CD14-positive monocyte (primary cell): ENCODE data around the gene SYT7. TPM values are rescaled to one million over a fixed set of nuclear protein-coding genes. Genes with fewer than 3 reads are reported as not detected.

Experiments used
- DNase-seq, 3 donors: peaks; one replicate each; pipeline ENCODE4 v3.0.0-alpha.2; 2011 to 2022
- H2AFZ ChIP-seq: 2 replicates; pipeline ENCODE4 v1.6.0; 2012; ENCODE audit warnings: mild to moderate bottlenecking, low read depth, low read length, inconsistent platforms; ENCODE audit not compliant: insufficient read depth, poor library complexity, severe bottlenecking
- H3K27ac ChIP-seq, 2 donors: 1 replicate in 1 of 2; 2 replicates in 1 of 2; pipeline ENCODE4 v1.5.1; 2012 to 2013; ENCODE audit warnings: low read length in 2 of 2, control low read depth in 1 of 2, inconsistent platforms in 1 of 2, low read depth in 1 of 2, mild to moderate bottlenecking in 1 of 2
- H3K27me3 ChIP-seq, 2 donors: one replicate each; pipeline versions ENCODE4 v1.6.0 to v1.6.1; 2011 to 2013; ENCODE audit warnings: low read length in 2 of 2; ENCODE audit not compliant: control insufficient read depth in 2 of 2, insufficient read depth in 2 of 2
- H3K36me3 ChIP-seq, 2 donors: replicated peaks in 1 of 2; 1 replicate in 1 of 2; 2 replicates in 1 of 2; pipeline versions ENCODE4 v1.5.1 to v1.6.1; 2012 to 2013; ENCODE audit warnings: low read length in 2 of 2, control low read depth in 1 of 2, inconsistent platforms in 1 of 2, mild to moderate bottlenecking in 1 of 2; ENCODE audit not compliant: insufficient read depth in 2 of 2, control insufficient read depth in 1 of 2
- H3K4me1 ChIP-seq, 2 donors: 1 replicate in 1 of 2; 2 replicates in 1 of 2; pipeline versions ENCODE4 v1.5.1 to v1.6.1; 2012 to 2013; ENCODE audit warnings: low read length in 2 of 2, control low read depth in 1 of 2, inconsistent platforms in 1 of 2, mild to moderate bottlenecking in 1 of 2, moderate library complexity in 1 of 2; ENCODE audit not compliant: insufficient read depth in 2 of 2, control insufficient read depth in 1 of 2
- H3K4me2 ChIP-seq: replicated peaks from 2 replicates; pipeline ENCODE3; 2012; ENCODE audit warnings: low read length, moderate library complexity, mild to moderate bottlenecking; ENCODE audit not compliant: poor library complexity, severe bottlenecking; ENCODE audit errors: extremely low read depth
- H3K4me3 ChIP-seq, 3 experiments: fragments of 200-600 bp in 1 of 3; sonication (generic) in 1 of 3; replicated peaks in 1 of 3; 1 replicate in 2 of 3; 2 replicates in 1 of 3; pipeline ENCODE4 v1.5.1; 2011 to 2013; ENCODE audit warnings: low read length in 3 of 3, mild to moderate bottlenecking in 3 of 3, control low read depth in 2 of 3, low read depth in 2 of 3, inconsistent platforms in 1 of 3, moderate library complexity in 1 of 3
- H3K79me2 ChIP-seq: 2 replicates; pipeline ENCODE4 v1.6.0; 2012; ENCODE audit warnings: mild to moderate bottlenecking, control low read depth, inconsistent platforms, low read length, moderate library complexity; ENCODE audit not compliant: insufficient read depth
- H3K9ac ChIP-seq: 2 replicates; pipeline ENCODE4 v1.6.0; 2017; ENCODE audit warnings: low read length, mild to moderate bottlenecking; ENCODE audit not compliant: insufficient read depth, poor library complexity, severe bottlenecking
- H3K9me3 ChIP-seq, 2 donors: replicated peaks in 1 of 2; 1 replicate in 1 of 2; 2 replicates in 1 of 2; pipeline versions ENCODE4 v1.5.1 to v1.6.1; 2012 to 2013; ENCODE audit warnings: low read length in 2 of 2, control low read depth in 1 of 2; ENCODE audit not compliant: control insufficient read depth in 1 of 2, insufficient read depth in 1 of 2
- H4K20me1 ChIP-seq: 2 replicates; pipeline ENCODE4 v1.6.0; 2012; ENCODE audit warnings: mild to moderate bottlenecking, low read length, control low read depth, moderate library complexity; ENCODE audit not compliant: insufficient read depth
- H3K27ac Mint-ChIP-seq, 7 donors: one replicate each; pipeline ENCODE4 v1.8.0; 2020; ENCODE audit warnings: mild to moderate bottlenecking in 7 of 7, mixed read lengths in 7 of 7, moderate library complexity in 6 of 7, inconsistent platforms in 2 of 7
- H3K27me3 Mint-ChIP-seq, 3 donors: one replicate each; pipeline ENCODE4 v1.8.0; 2021 to 2022; ENCODE audit warnings: low read depth in 3 of 3, mild to moderate bottlenecking in 3 of 3, mixed read lengths in 3 of 3, moderate library complexity in 3 of 3, inconsistent platforms in 1 of 3
- H3K36me3 Mint-ChIP-seq, 2 donors: one replicate each; pipeline ENCODE4 v1.8.0; 2020; ENCODE audit warnings: mixed read lengths in 2 of 2, inconsistent platforms in 1 of 2, mild to moderate bottlenecking in 1 of 2
- H3K4me1 Mint-ChIP-seq: one replicate; pipeline ENCODE4 v1.8.0; 2020; ENCODE audit warnings: mild to moderate bottlenecking, mixed read lengths
- H3K4me3 Mint-ChIP-seq, 2 donors: one replicate each; pipeline ENCODE4 v1.8.0; 2020; ENCODE audit warnings: mild to moderate bottlenecking in 2 of 2, mixed read lengths in 2 of 2, moderate library complexity in 1 of 2
- H3K9me3 Mint-ChIP-seq, 7 donors: one replicate each; pipeline ENCODE4 v1.8.0; 2020 to 2022; ENCODE audit warnings: mixed read lengths in 7 of 7, mild to moderate bottlenecking in 6 of 7, moderate library complexity in 6 of 7, inconsistent platforms in 2 of 7
- CTCF ChIP-seq: fragments of 200-600 bp; IDR thresholded peaks from one replicate; pipeline ENCODE4 v1.8.0; 2022; ENCODE audit warnings: antibody characterized with exemption, mild to moderate bottlenecking
- WGBS: methylation state at CpG from one replicate; pipeline ENCODE4 v1.1.5; 2013; ENCODE audit warnings: missing lambda C conversion rate; ENCODE audit not compliant: insufficient coverage; 5-methylcytosine and 5-hydroxymethylcytosine counted together
- intact Hi-C, 2 donors: fragments of 100-400 bp; cut with micrococcal nuclease; formaldehyde crosslinking; loops; one replicate each; pipeline versions ENCODE4 v1.15.0 to v1.15.1; 2023
- polyA plus RNA-seq, 3 donors: library from polyadenylated mRNA; depleted of rRNA in 1 of 3; unstranded in 2 of 3; stranded (reverse) in 1 of 3; fragments of 300-500 nt in 2 of 3; fragments of >200 nt in 1 of 3; fragmentation: Illumina TruSeq in 2 of 3; gene quantifications; 1 replicate in 2 of 3; 2 replicates in 1 of 3; pipeline ENCODE4 v1.2.3, GENCODE V29; 2012 to 2021

The SYT7 gene
- polyA plus RNA-seq, 3 donors = not detected

GRCh38 chr11:61546663-61547062 lies 34.2 kb downstream of the SYT7 start:
- Histone ChIP-seq H3K9me3 (no peaks in the 10 kb centered on the region), H2AFZ (no peak overlapping the region), H4K20me1 (no peaks in the 10 kb centered on the region), H3K4me2 (no peak overlapping the region), H3K4me1 (peaks cover 2 to 3% of the 10 kb centered on the region in 2 donors), H3K36me3 (no peaks in the 10 kb centered on the region), H3K4me3 (no peak overlapping the region), H3K9ac (no peak overlapping the region), H3K27ac (no peak overlapping the region), H3K79me2 (no peaks in the 10 kb centered on the region), H3K27me3 (no peaks in the 10 kb centered on the region)
- 42% methylated on average over 18 of the region's 20 CpGs for WGBS
- Mint-ChIP-seq H3K4me3 (no peak overlapping the region), H3K27me3 (peaks cover 7 to 16% (median 10%) of the 10 kb centered on the region in 3 donors), H3K27ac (no peak overlapping the region), H3K4me1 (peaks cover 2% of the 10 kb centered on the region), H3K9me3 (peaks cover 0 to 6% (median 0%) of the 10 kb centered on the region in 7 donors), H3K36me3 (no peaks in the 10 kb centered on the region)
- TF ChIP-seq CTCF = no peak
- intact Hi-C loops = no loop called here
- DNase-seq = no peak

GRCh38 chr11:61545921-61546320 lies 35.0 kb downstream of the SYT7 start:
- H3K27ac Mint-ChIP-seq = no peak overlapping the region
- Histone ChIP-seq H3K79me2 (no peaks in the 10 kb centered on the region), H3K4me1 (peaks cover 3 to 6% of the 10 kb centered on the region in 2 donors), H3K27me3 (peaks cover 0 to 4% of the 10 kb centered on the region in 2 donors), H4K20me1 (no peaks in the 10 kb centered on the region), H3K27ac (no peak overlapping the region), H2AFZ (no peak overlapping the region), H3K4me2 (no peak overlapping the region), H3K9me3 (no peaks in the 10 kb centered on the region), H3K36me3 (no peaks in the 10 kb centered on the region), H3K9ac (no peak overlapping the region), H3K4me3 (no peak overlapping the region)
- WGBS = 94% methylated on average over 26 of the region's 32 CpGs
- H3K4me3 Mint-ChIP-seq = no peak overlapping the region
- DNase-seq = no peak
- peaks cover 0 to 6% (median 0%) of the 10 kb centered on the region in 7 donors for H3K9me3 Mint-ChIP-seq
- H3K36me3 Mint-ChIP-seq = no peaks in the 10 kb centered on the region
- intact Hi-C loops = no loop called here
- no peak for TF ChIP-seq CTCF
- H3K4me1 Mint-ChIP-seq = peaks cover 6% of the 10 kb centered on the region
- peaks cover 7 to 17% (median 14%) of the 10 kb centered on the region in 3 donors for H3K27me3 Mint-ChIP-seq
